GM23338 (cell line): ENCODE results near the gene TBC1D9. TPM values are rescaled to one million over a fixed set of nuclear protein-coding genes. Genes with fewer than 3 reads are reported as not detected.

Experiments
- ATAC-seq: fragments of 200-7000 bp; cut with Tn5 transposase; 3 replicates; pipeline ENCODE4 v1.9.1; 2020
- DNase-seq: peaks from one replicate; pipeline ENCODE4 v3.0.0-alpha.2; 2015; ENCODE audit warnings: low spot score
- H2AFZ ChIP-seq: fragments of 200-600 bp; sonication (generic); 2 replicates; pipeline ENCODE4 v1.8.0; 2016; ENCODE audit warnings: antibody characterized with exemption, mild to moderate bottlenecking, moderate library complexity
- H3F3A ChIP-seq: fragments of 200-600 bp; sonication (generic); replicated peaks from 2 replicates; pipeline ENCODE4 v1.8.0; 2017; ENCODE audit warnings: antibody characterized with exemption, mixed run types, low read depth
- H3K27ac ChIP-seq: fragments of 200-600 bp; sonication (generic); 2 replicates; pipeline ENCODE4 v1.6.1; 2016; ENCODE audit warnings: low read depth
- H3K27me3 ChIP-seq: fragments of 200-600 bp; sonication (generic); 2 replicates; pipeline ENCODE4 v1.8.0; 2016; ENCODE audit warnings: mild to moderate bottlenecking, mixed run types, moderate library complexity; ENCODE audit not compliant: insufficient read depth
- H3K36me3 ChIP-seq: fragments of 200-600 bp; sonication (generic); 2 replicates; pipeline ENCODE4 v1.8.0; 2016; ENCODE audit warnings: mild to moderate bottlenecking; ENCODE audit not compliant: insufficient read depth
- H3K4me1 ChIP-seq: fragments of 200-600 bp; sonication (generic); 2 replicates; pipeline ENCODE4 v1.8.0; 2016; ENCODE audit warnings: mild to moderate bottlenecking, moderate library complexity; ENCODE audit not compliant: insufficient read depth
- H3K4me2 ChIP-seq: fragments of 200-600 bp; sonication (generic); 2 replicates; pipeline ENCODE4 v1.7.1; 2017; ENCODE audit warnings: mixed run types
- H3K4me3 ChIP-seq: fragments of 200-600 bp; sonication (generic); 2 replicates; pipeline ENCODE4 v1.6.1; 2016; ENCODE audit warnings: mixed run types
- H3K79me2 ChIP-seq: fragments of 200-600 bp; sonication (generic); replicated peaks from 2 replicates; pipeline ENCODE4 v1.8.0; 2017; ENCODE audit warnings: mild to moderate bottlenecking; ENCODE audit not compliant: insufficient read depth
- H3K9me2 ChIP-seq: fragments of 200-600 bp; sonication (generic); 2 replicates; pipeline ENCODE4 v1.8.0; 2017; ENCODE audit not compliant: insufficient read depth
- H4K20me1 ChIP-seq: fragments of 200-600 bp; sonication (generic); replicated peaks from 2 replicates; pipeline ENCODE4 v1.8.0; 2017; ENCODE audit warnings: mild to moderate bottlenecking; ENCODE audit not compliant: insufficient read depth
- H3K27ac Mint-ChIP-seq: 2 replicates; pipeline ENCODE4 v1.8.0; 2020; ENCODE audit warnings: inconsistent platforms, mild to moderate bottlenecking, moderate library complexity, mixed read lengths
- H3K27me3 Mint-ChIP-seq: 3 replicates; pipeline ENCODE4 v1.8.0; 2022; ENCODE audit warnings: low read depth, mild to moderate bottlenecking, moderate library complexity, mixed read lengths, inconsistent platforms; ENCODE audit not compliant: insufficient read depth, poor library complexity
- H3K36me3 Mint-ChIP-seq: 3 replicates; pipeline ENCODE4 v1.8.0; 2021; ENCODE audit warnings: low read depth, mild to moderate bottlenecking, inconsistent platforms, moderate library complexity, mixed read lengths
- H3K4me1 Mint-ChIP-seq: 3 replicates; pipeline ENCODE4 v1.8.0; 2020; ENCODE audit warnings: mild to moderate bottlenecking, inconsistent platforms, mixed read lengths
- H3K4me3 Mint-ChIP-seq: 3 replicates; pipeline ENCODE4 v1.8.0; 2021; ENCODE audit warnings: moderate library complexity, mild to moderate bottlenecking, inconsistent platforms, mixed read lengths
- H3K9me3 Mint-ChIP-seq: 3 replicates; pipeline ENCODE4 v1.8.0; 2020; ENCODE audit warnings: moderate library complexity, mild to moderate bottlenecking, inconsistent platforms, mixed read lengths
- CREB1 ChIP-seq: fragments of 250-450 bp; sonication (Bioruptor Pico); IDR thresholded peaks from 2 replicates; pipeline ENCODE4 v1.5.0; 2020; ENCODE audit warnings: low read depth, mild to moderate bottlenecking, moderate library complexity
- EZH2 ChIP-seq: fragments of 200-600 bp; sonication (generic); IDR thresholded peaks from one replicate; pipeline ENCODE4 v1.8.0; 2017; ENCODE audit warnings: antibody characterized with exemption, mild to moderate bottlenecking, low read depth; ENCODE audit not compliant: unreplicated experiment
- EZH2phosphoT487 ChIP-seq: fragments of 200-600 bp; sonication (generic); IDR thresholded peaks from one replicate; pipeline ENCODE4 v1.8.1; 2018; ENCODE audit warnings: antibody characterized with exemption; ENCODE audit not compliant: unreplicated experiment
- JUNB ChIP-seq: IDR thresholded peaks from one replicate; pipeline ENCODE4 v1.6.1; 2016; ENCODE audit warnings: antibody characterized with exemption; ENCODE audit not compliant: unreplicated experiment
- NANOG ChIP-seq: IDR thresholded peaks from 2 replicates; pipeline ENCODE4 v1.6.1; 2016; ENCODE audit warnings: antibody characterized with exemption, borderline replicate concordance
- POLR2AphosphoS5 ChIP-seq: IDR thresholded peaks from 2 replicates; pipeline ENCODE4 v1.6.1; 2016; ENCODE audit warnings: antibody characterized with exemption, low read depth
- STAT1 ChIP-seq: IDR thresholded peaks from one replicate; pipeline ENCODE4 v1.6.1; 2016; ENCODE audit warnings: antibody characterized with exemption; ENCODE audit not compliant: unreplicated experiment
- ZNF114 ChIP-seq: fragments of 250-450 bp; sonication (Bioruptor Pico); IDR thresholded peaks from 2 replicates; pipeline ENCODE4 v1.5.0; 2020; ENCODE audit warnings: mild to moderate bottlenecking, moderate library complexity
- ZNF331 ChIP-seq: fragments of 250-450 bp; sonication (Bioruptor Pico); IDR thresholded peaks from 2 replicates; pipeline ENCODE4 v1.5.0; 2020; ENCODE audit warnings: low read depth, mild to moderate bottlenecking, moderate library complexity
- polyA plus RNA-seq: library from polyadenylated mRNA; unstranded; fragments of >200 nt; fragmentation: Nextera tagmentation; extraction: Ambion mirVana; gene quantifications from 2 replicates; pipeline ENCODE4 v1.2.1, GENCODE V29; 2016
- total RNA-seq: library from RNA; depleted of rRNA; stranded (reverse); fragments of >200 nt; shearing (Covaris generic); gene quantifications from 2 replicates; pipeline ENCODE4 v1.2.3, GENCODE V29; 2014
- TF ChIP-seq, protein P1 (sequence below): IDR thresholded peaks from 2 replicates; pipeline ENCODE4 v1.6.1; 2016; ENCODE audit warnings: antibody characterized with exemption
- TF ChIP-seq, protein P2 (sequence below): IDR thresholded peaks from one replicate; pipeline ENCODE4 v1.6.1; 2018; ENCODE audit warnings: antibody characterized with exemption; ENCODE audit not compliant: unreplicated experiment
- TF ChIP-seq, protein P3 (sequence below), 2 experiments: fragments of 200-600 bp in 1 of 2; sonication (generic) in 1 of 2; conservative IDR thresholded peaks; 2 replicates each; pipeline versions ENCODE4 v1.5.1 to v1.6.1; 2016 to 2017; ENCODE audit warnings: antibody characterized with exemption in 2 of 2, low read depth in 2 of 2, mild to moderate bottlenecking in 2 of 2, moderate library complexity in 1 of 2
- TF ChIP-seq, protein P4 (sequence below): fragments of 250-450 bp; sonication (Bioruptor Pico); IDR thresholded peaks from 2 replicates; pipeline ENCODE4 v1.5.0; 2020; ENCODE audit warnings: mild to moderate bottlenecking, moderate library complexity

The TBC1D9 gene
- total and polyA plus RNA-seq, 2 experiments from 2014 or later = 0.03 to 0.56 TPM

DNA sequence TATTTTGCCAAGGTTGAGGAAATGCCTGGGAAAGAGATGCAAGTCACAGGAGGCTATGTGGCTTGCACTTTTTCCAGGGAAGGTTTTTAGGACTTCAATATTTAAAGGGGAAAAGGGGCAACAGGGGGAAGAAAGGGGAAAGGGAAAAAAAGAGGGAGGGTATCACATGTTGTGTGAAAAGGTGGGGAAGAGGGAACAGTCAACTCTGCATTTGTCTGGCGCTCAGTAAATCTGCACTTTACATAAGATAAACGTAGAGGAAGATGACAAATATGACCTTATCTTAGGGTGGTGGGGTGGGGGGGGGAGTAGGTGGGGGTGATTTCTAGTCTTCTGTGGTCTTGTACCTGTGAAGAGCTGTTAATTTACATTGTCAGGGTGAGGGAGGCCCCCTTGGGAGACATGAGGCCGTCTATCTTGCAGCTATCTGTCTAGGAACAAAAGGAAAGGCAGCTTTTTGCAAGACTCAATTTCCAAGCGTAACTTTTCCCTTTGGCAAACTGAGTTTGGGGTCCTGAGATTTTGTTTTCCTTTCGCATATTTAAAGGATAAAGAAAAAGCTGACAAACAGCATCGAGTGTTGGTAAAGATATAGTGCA, 115.9 kb downstream of the TBC1D9 start:
- Histone ChIP-seq H4K20me1 (no peaks in the 10 kb centered on the region), H3K27me3 (no peaks in the 10 kb centered on the region), H3K4me2 (no peak overlapping the region), H3K27ac (no peak overlapping the region), H3K9me2 (no peaks in the 10 kb centered on the region), H3K4me1 (peaks cover 6% of the 10 kb centered on the region), H3K79me2 (no peaks in the 10 kb centered on the region), H3K36me3 (no peaks in the 10 kb centered on the region), H3K4me3 (no peak overlapping the region), H2AFZ (0 out of 2 replicates have a peak overlapping the region, but pooled peaks have one; percentile 28), H3F3A (no peaks in the 10 kb centered on the region)
- no peaks in the 10 kb centered on the region; the same call in 2 of the 3 replicates for H3K36me3 Mint-ChIP-seq
- H3K27me3 Mint-ChIP-seq = no peaks in the 10 kb centered on the region
- TF ChIP-seq STAT1 = no peak
- TF ChIP-seq EZH2 = no peak
- no peak for TF ChIP-seq NANOG
- TF ChIP-seq, protein P1, sequence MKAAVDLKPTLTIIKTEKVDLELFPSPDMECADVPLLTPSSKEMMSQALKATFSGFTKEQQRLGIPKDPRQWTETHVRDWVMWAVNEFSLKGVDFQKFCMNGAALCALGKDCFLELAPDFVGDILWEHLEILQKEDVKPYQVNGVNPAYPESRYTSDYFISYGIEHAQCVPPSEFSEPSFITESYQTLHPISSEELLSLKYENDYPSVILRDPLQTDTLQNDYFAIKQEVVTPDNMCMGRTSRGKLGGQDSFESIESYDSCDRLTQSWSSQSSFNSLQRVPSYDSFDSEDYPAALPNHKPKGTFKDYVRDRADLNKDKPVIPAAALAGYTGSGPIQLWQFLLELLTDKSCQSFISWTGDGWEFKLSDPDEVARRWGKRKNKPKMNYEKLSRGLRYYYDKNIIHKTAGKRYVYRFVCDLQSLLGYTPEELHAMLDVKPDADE = no peak
- TF ChIP-seq EZH2phosphoT487 = no peak
- TF ChIP-seq POLR2AphosphoS5 = no peak
- TF ChIP-seq JUNB = no peak
- TF ChIP-seq, protein P2, sequence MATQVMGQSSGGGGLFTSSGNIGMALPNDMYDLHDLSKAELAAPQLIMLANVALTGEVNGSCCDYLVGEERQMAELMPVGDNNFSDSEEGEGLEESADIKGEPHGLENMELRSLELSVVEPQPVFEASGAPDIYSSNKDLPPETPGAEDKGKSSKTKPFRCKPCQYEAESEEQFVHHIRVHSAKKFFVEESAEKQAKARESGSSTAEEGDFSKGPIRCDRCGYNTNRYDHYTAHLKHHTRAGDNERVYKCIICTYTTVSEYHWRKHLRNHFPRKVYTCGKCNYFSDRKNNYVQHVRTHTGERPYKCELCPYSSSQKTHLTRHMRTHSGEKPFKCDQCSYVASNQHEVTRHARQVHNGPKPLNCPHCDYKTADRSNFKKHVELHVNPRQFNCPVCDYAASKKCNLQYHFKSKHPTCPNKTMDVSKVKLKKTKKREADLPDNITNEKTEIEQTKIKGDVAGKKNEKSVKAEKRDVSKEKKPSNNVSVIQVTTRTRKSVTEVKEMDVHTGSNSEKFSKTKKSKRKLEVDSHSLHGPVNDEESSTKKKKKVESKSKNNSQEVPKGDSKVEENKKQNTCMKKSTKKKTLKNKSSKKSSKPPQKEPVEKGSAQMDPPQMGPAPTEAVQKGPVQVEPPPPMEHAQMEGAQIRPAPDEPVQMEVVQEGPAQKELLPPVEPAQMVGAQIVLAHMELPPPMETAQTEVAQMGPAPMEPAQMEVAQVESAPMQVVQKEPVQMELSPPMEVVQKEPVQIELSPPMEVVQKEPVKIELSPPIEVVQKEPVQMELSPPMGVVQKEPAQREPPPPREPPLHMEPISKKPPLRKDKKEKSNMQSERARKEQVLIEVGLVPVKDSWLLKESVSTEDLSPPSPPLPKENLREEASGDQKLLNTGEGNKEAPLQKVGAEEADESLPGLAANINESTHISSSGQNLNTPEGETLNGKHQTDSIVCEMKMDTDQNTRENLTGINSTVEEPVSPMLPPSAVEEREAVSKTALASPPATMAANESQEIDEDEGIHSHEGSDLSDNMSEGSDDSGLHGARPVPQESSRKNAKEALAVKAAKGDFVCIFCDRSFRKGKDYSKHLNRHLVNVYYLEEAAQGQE = no peak
- no peak for TF ChIP-seq ZNF331 (CRISPR knock-in tag)
- TF ChIP-seq CREB1 (CRISPR knock-in tag) = no peak
- TF ChIP-seq ZNF114 = no peak
- TF ChIP-seq, protein P3, sequence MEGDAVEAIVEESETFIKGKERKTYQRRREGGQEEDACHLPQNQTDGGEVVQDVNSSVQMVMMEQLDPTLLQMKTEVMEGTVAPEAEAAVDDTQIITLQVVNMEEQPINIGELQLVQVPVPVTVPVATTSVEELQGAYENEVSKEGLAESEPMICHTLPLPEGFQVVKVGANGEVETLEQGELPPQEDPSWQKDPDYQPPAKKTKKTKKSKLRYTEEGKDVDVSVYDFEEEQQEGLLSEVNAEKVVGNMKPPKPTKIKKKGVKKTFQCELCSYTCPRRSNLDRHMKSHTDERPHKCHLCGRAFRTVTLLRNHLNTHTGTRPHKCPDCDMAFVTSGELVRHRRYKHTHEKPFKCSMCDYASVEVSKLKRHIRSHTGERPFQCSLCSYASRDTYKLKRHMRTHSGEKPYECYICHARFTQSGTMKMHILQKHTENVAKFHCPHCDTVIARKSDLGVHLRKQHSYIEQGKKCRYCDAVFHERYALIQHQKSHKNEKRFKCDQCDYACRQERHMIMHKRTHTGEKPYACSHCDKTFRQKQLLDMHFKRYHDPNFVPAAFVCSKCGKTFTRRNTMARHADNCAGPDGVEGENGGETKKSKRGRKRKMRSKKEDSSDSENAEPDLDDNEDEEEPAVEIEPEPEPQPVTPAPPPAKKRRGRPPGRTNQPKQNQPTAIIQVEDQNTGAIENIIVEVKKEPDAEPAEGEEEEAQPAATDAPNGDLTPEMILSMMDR (conservative IDR thresholded peaks at IDR 0.05; ENCODE audit: low read depth in 2 of 2) = no peak
- TF ChIP-seq, protein P4, sequence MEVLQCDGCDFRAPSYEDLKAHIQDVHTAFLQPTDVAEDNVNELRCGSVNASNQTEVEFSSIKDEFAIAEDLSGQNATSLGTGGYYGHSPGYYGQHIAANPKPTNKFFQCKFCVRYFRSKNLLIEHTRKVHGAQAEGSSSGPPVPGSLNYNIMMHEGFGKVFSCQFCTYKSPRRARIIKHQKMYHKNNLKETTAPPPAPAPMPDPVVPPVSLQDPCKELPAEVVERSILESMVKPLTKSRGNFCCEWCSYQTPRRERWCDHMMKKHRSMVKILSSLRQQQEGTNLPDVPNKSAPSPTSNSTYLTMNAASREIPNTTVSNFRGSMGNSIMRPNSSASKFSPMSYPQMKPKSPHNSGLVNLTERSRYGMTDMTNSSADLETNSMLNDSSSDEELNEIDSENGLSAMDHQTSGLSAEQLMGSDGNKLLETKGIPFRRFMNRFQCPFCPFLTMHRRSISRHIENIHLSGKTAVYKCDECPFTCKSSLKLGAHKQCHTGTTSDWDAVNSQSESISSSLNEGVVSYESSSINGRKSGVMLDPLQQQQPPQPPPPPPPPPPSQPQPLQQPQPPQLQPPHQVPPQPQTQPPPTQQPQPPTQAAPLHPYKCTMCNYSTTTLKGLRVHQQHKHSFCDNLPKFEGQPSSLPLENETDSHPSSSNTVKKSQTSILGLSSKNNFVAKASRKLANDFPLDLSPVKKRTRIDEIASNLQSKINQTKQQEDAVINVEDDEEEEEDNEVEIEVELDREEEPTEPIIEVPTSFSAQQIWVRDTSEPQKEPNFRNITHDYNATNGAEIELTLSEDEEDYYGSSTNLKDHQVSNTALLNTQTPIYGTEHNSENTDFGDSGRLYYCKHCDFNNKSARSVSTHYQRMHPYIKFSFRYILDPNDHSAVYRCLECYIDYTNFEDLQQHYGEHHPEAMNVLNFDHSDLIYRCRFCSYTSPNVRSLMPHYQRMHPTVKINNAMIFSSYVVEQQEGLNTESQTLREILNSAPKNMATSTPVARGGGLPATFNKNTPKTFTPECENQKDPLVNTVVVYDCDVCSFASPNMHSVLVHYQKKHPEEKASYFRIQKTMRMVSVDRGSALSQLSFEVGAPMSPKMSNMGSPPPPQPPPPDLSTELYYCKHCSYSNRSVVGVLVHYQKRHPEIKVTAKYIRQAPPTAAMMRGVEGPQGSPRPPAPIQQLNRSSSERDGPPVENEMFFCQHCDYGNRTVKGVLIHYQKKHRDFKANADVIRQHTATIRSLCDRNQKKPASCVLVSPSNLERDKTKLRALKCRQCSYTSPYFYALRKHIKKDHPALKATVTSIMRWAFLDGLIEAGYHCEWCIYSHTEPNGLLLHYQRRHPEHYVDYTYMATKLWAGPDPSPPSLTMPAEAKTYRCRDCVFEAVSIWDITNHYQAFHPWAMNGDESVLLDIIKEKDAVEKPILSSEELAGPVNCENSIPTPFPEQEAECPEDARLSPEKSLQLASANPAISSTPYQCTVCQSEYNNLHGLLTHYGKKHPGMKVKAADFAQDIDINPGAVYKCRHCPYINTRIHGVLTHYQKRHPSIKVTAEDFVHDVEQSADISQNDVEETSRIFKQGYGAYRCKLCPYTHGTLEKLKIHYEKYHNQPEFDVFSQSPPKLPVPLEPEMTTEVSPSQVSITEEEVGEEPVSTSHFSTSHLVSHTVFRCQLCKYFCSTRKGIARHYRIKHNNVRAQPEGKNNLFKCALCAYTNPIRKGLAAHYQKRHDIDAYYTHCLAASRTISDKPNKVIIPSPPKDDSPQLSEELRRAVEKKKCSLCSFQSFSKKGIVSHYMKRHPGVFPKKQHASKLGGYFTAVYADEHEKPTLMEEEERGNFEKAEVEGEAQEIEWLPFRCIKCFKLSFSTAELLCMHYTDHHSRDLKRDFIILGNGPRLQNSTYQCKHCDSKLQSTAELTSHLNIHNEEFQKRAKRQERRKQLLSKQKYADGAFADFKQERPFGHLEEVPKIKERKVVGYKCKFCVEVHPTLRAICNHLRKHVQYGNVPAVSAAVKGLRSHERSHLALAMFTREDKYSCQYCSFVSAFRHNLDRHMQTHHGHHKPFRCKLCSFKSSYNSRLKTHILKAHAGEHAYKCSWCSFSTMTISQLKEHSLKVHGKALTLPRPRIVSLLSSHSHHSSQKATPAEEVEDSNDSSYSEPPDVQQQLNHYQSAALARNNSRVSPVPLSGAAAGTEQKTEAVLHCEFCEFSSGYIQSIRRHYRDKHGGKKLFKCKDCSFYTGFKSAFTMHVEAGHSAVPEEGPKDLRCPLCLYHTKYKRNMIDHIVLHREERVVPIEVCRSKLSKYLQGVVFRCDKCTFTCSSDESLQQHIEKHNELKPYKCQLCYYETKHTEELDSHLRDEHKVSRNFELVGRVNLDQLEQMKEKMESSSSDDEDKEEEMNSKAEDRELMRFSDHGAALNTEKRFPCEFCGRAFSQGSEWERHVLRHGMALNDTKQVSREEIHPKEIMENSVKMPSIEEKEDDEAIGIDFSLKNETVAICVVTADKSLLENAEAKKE (CRISPR knock-in tag) = no peak
- no peak overlapping the region for H3K27ac Mint-ChIP-seq
- H3K4me3 Mint-ChIP-seq = no peak overlapping the region
- peaks cover 32% of the 10 kb centered on the region for H3K4me1 Mint-ChIP-seq
- DNase-seq (no peak), ATAC-seq (no peak)
- H3K9me3 Mint-ChIP-seq = no peaks in the 10 kb centered on the region
